Activated naive CD8-positive, alpha-beta T cell treated with anti-CD3 and anti-CD28 coated beads for 36 hours (primary cell): ENCODE data around the gene RAPGEF1. TPM values are rescaled to one million over a fixed set of nuclear protein-coding genes. Genes with fewer than 3 reads are reported as not detected.

Experiments used
- DNase-seq: peaks from one replicate; pipeline ENCODE4 v3.0.0; 2021
- H3K27ac Mint-ChIP-seq: one replicate; pipeline ENCODE4 v1.8.0; 2022; ENCODE audit warnings: mild to moderate bottlenecking, moderate library complexity, mixed read lengths
- H3K27me3 Mint-ChIP-seq: one replicate; pipeline ENCODE4 v1.8.0; 2022; ENCODE audit warnings: mild to moderate bottlenecking, mixed read lengths
- H3K36me3 Mint-ChIP-seq: one replicate; pipeline ENCODE4 v1.8.0; 2021; ENCODE audit warnings: mild to moderate bottlenecking, mixed read lengths
- H3K4me1 Mint-ChIP-seq: one replicate; pipeline ENCODE4 v1.8.0; 2021; ENCODE audit warnings: mixed read lengths
- H3K4me3 Mint-ChIP-seq: one replicate; pipeline ENCODE4 v1.8.0; 2022; ENCODE audit warnings: mild to moderate bottlenecking, moderate library complexity, mixed read lengths
- H3K9me3 Mint-ChIP-seq: one replicate; pipeline ENCODE4 v1.8.0; 2022; ENCODE audit warnings: mixed read lengths
- total RNA-seq, 2 experiments: library from RNA; stranded (reverse); gene quantifications; one replicate each; pipeline ENCODE4 v1.2.3, GENCODE V29; 2021

RAPGEF1 gene
- total RNA-seq, 2 experiments from 2014 or later, result 82.3 to 89.0 TPM

DNA sequence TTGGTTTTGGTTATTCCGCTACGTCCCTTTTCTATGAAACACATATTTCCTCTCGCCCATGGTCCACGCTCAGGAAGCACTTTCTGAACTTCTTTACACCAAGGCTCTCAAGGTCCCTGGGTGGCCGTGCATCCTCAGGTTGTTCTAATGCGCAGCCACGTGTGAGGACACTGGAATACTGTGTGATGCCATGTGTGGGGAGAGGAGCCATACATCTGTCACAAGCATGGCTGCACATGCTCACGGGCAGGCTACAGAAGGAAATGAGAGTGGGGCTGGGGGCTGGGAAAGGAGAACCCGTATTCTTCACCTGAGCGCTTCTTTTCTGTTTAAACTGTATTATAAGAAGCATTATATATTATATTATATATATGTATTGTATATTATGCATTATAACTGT, 157.8 kb downstream of the RAPGEF1 start:
- Mint-ChIP-seq H3K4me1 (peaks cover 42% of the 10 kb centered on the region), H3K27ac (no peak overlapping the region), H3K4me3 (no peak overlapping the region), H3K9me3 (no peaks in the 10 kb centered on the region), H3K36me3 (peaks cover 26% of the 10 kb centered on the region), H3K27me3 (no peaks in the 10 kb centered on the region)
- no peak for DNase-seq

DNA sequence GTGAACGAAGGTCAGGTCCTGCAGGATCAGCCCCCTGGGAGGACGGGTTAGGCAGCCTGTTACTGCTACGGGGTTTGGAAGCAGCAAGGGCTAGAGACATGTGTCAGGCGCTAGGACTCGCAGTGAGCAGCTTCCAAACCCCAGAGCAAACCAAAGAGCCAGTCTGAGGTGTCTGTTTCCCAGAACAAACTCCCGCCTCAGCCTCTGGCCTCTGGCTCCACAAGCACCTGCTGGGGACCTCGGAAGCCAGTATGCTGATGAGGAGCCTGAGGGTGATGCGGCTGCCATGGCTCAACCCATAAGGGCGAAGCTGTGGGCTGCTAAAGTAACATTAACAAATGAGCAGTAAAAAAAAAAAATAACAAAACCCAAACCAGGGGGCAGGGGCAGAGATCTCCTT, 159.5 kb downstream of the RAPGEF1 start:
- peaks cover 18% of the 10 kb centered on the region for H3K36me3 Mint-ChIP-seq
- H3K9me3 Mint-ChIP-seq, result no peaks in the 10 kb centered on the region
- no peaks in the 10 kb centered on the region for H3K27me3 Mint-ChIP-seq
- no peak overlapping the region for H3K4me3 Mint-ChIP-seq
- peak overlapping the region; percentile 65 for H3K27ac Mint-ChIP-seq
- DNase-seq, result no peak
- peaks cover 33% of the 10 kb centered on the region for H3K4me1 Mint-ChIP-seq

DNA sequence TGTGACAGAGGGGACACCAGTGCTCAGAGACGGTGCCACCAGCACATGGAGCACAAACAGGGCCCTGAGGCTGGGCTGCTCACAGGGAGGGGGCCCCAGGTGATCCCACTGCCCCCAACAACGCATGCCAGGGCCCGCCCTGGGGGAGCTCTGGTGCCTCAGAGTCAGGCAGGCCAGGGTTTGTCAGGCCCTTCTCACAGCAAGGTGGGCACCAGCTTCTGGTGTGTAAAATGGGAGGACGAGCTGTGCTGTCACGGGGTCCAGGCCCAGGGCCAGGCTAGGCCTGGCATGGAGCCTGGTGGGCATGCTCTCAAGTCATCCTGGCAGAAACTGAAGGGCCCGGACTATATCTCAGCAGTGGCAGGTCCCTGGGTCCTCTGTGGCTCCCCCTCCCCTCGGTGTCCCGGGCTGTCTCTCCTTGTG, 160.1 kb downstream of the RAPGEF1 start:
- Mint-ChIP-seq H3K9me3 (no peaks in the 10 kb centered on the region), H3K4me3 (no peak overlapping the region), H3K27me3 (no peaks in the 10 kb centered on the region), H3K27ac (peak overlapping the region; percentile 95), H3K36me3 (peaks cover 15% of the 10 kb centered on the region), H3K4me1 (peaks cover 27% of the 10 kb centered on the region)
- DNase-seq, result no peak

DNA sequence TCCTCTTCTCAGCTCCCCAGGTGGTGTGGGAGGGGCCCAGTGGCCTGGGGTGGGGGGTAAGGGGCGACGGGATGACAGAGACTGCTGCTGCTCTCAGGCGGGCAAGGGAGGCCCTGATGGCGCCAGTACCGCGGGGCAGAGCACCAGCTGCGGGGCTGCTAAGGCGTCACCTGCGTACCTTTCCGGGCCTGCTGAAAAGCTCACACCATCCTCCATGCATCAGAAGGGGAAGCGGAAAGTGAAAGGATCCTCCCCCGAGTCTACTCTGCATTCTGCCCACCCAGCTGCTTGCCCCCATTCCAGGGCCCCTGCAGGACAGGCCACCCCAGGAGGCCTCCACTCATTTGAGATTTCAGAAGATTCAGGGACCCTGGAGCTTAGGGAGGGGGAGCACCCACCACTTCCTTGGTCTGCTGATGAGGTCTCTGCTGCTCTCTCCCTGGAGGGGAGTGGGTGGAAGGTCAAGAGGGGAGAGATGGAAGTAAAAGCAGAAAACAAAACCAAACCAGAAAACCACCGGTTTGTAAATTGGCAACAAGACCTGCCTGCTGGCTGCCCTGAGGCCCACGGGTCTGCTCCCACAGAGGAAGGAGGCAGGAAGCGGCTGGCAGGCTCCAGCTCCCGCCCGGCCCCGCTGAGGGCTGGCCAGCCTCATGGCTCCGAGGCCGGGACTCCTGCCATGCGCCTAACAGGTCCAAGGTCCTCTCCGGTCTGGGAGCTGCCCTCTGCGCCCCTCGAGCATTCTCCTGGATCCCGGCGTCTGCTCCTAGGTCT, 161.0 kb downstream of the RAPGEF1 start:
- Mint-ChIP-seq H3K4me3 (peak overlapping the region; percentile 71), H3K4me1 (peaks cover 23% of the 10 kb centered on the region), H3K27me3 (no peaks in the 10 kb centered on the region), H3K27ac (peak overlapping the region; percentile 95), H3K9me3 (no peaks in the 10 kb centered on the region), H3K36me3 (peaks cover 15% of the 10 kb centered on the region)
- DNase-seq, result peak; percentile 65

DNA sequence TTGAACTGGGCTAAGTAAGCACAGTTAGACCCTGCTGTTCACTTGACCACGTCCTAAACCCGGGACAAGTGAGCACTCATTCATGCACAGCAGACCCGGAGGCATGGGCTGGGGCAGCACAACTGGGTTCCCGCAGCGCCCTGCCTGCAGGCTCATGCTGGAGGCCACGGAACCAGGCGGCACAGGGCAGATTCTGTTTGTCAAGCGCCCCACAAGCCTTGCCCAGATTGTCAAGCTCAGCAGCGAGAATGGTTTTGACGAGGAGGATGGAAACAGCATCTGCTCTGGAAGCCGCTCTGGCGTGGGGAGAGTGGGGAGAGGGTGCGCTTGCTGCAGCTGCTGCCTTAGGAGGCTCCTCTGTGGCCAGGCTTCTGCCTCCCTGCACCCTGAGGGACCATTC, 161.9 kb downstream of the RAPGEF1 start:
- Mint-ChIP-seq H3K36me3 (peaks cover 13% of the 10 kb centered on the region), H3K4me1 (peaks cover 21% of the 10 kb centered on the region), H3K9me3 (no peaks in the 10 kb centered on the region), H3K4me3 (peak overlapping the region; percentile 71), H3K27me3 (no peaks in the 10 kb centered on the region), H3K27ac (peak overlapping the region; percentile 95)
- DNase-seq, result no peak

DNA sequence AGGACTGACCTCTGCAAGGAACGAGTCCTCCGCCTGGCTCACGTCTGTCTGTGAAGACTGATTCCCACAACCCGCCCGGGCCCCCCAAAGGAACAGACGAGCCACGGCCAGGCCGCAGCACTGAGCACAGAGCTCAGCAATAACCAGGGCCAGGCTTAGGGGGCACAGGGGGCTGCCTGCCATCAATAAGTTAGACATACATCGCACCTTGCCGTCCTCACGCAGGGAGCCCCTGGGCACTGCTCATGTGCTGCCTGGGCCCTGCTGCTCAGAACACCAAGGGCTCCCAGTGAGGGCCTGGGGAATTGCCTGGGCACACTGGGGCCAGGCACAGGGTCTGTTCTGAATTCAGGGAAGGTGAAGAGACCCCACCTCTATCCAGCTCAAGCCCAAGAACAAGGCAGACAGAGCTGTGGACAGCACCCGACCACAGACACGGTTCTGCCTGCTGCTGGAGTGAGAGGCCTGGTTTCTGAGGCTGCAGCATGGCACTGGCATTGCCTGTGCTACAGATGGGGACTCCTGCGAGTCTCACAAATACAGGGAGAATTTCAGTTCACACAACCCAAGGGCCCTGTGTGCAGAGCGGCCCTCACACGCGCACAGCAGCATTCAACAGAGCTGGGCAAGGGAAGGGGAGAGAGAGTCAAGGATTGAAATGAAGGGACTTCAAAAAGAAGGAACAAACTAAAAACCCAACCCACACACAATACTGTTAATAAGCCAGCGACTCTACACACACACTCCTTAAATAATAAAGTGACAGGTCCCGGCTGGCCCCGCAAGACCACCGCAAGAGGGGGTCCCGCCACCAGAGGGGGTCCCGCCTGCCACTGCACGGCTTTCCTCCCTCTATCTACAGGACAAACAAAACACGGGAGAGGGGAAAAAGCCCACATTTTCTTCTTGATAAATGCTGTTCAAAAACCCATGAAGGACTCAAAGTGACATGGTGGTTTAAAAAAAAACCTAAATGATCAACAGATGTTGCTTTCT, 162.6 kb downstream of the RAPGEF1 start:
- no peak overlapping the region for H3K4me3 Mint-ChIP-seq
- peaks cover 21% of the 10 kb centered on the region for H3K4me1 Mint-ChIP-seq
- no peaks in the 10 kb centered on the region for H3K9me3 Mint-ChIP-seq
- H3K27me3 Mint-ChIP-seq, result no peaks in the 10 kb centered on the region
- DNase-seq, result no peak
- H3K27ac Mint-ChIP-seq, result peak overlapping the region; percentile 95
- H3K36me3 Mint-ChIP-seq, result peaks cover 14% of the 10 kb centered on the region

DNA sequence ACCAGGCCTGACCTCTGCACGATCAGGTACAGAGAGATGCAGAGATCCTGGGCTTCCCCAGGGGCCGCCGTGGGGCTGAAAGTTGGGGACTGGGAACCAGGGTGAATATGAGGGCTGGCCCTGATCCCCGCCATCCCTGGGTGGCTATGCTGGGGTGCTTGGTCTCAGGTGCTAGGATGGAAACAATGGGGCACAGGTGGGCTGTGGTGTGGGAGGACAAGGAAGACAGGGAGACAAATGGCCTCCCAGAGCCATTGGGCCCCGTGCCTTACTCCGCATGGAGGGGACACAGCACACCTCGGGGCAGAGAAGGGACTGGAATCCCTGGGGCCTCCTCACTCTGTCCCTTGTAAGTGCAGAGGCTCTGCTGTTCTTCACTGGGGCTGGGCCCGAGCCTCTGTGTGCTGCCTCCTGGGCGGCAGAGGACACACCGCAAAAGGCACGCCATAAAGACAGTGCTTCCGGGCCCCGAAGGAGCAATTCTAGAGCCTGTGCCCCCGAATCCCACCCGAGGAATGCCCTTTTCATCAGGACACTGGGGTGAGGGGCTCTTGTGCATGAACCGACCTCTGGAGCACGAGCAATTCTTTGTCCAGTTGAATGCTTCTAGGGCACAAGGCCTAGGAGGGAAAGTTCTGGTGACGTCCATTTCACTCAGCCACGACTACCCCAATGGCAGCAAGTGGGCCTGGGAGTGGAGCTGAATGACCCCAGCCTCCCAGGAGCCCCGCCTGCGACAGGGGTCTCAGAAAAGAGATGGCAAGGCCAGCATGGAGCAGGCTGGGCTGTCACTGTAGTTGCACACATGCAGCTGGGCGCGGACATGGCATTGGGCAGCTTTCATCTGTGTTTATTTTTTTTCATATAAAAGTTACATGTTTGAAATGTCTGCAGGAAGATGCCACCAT, 163.7 kb downstream of the RAPGEF1 start:
- Mint-ChIP-seq H3K27ac (no peak overlapping the region), H3K36me3 (peaks cover 16% of the 10 kb centered on the region), H3K4me3 (no peak overlapping the region), H3K9me3 (no peaks in the 10 kb centered on the region), H3K27me3 (no peaks in the 10 kb centered on the region), H3K4me1 (peaks cover 21% of the 10 kb centered on the region)
- DNase-seq, result no peak

DNA sequence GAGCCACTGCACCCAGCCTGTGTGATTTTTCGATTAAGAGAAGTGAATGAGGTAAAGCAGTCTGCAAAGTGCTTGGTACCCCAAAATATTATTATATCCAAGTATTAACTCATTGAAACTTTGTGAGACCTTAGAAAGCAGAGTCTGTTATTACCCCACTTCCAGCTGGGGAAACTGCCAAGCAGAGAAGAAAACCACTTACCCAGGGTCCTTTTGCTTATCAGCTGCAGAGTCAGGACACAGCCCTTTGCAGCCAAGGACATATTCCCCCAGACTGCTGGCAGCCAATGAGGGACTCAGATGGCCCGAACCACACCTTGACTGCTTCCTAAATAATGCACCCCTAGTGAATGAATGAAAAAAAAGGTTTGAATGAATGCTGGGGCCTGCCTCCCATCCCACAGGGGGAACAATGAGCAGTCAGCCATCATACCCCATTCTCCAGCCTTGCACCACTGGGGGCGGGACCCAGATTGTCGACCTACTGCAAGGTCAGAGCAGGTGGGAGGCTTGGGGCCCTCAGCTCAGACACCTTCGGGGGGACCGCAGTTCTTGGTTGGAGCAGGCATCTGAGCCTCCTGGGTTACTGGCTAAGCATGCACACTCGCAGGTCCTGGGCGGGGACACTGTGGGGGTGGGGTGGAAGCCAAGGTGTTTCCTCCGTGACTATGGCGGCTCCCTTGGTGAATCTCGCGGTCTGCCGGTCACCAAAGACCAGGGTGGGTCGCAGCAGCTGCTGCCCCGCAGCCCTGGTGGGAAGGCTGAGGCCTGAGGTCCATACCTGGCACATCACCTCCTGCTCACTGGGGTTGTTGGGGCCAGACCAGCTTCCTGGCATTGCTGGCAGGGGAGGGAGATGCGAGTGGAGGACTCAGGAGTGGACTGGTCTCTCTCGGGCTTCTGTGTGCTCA, 164.9 kb downstream of the RAPGEF1 start:
- Mint-ChIP-seq H3K27ac (no peak overlapping the region), H3K36me3 (peaks cover 14% of the 10 kb centered on the region), H3K4me1 (peaks cover 21% of the 10 kb centered on the region), H3K9me3 (no peaks in the 10 kb centered on the region), H3K4me3 (no peak overlapping the region), H3K27me3 (no peaks in the 10 kb centered on the region)
- no peak for DNase-seq

DNA sequence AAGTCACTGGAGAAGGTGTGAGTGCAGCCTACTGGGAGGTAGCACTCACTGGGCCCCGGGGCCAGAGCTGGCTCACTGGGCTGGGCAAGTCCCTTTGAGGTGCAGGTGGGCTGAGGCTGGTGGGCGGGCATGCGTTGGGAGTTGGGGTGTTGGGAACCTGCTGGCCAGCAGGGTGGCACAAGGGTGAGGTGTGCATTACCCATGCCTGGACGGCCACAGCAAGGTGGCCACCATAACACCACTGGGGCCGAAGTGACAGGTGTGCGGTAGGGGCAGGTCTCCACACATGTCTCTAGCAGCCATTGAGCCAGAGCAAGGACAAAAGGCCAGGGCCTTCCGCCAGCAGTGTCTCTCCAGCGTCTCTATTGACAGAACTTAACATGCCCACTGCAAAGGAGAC, 172.0 kb downstream of the RAPGEF1 start:
- no peaks in the 10 kb centered on the region for H3K9me3 Mint-ChIP-seq
- H3K27ac Mint-ChIP-seq, result no peak overlapping the region
- no peaks in the 10 kb centered on the region for H3K4me1 Mint-ChIP-seq
- DNase-seq, result no peak
- H3K4me3 Mint-ChIP-seq, result no peak overlapping the region
- no peaks in the 10 kb centered on the region for H3K27me3 Mint-ChIP-seq
- peaks cover 11% of the 10 kb centered on the region for H3K36me3 Mint-ChIP-seq

DNA sequence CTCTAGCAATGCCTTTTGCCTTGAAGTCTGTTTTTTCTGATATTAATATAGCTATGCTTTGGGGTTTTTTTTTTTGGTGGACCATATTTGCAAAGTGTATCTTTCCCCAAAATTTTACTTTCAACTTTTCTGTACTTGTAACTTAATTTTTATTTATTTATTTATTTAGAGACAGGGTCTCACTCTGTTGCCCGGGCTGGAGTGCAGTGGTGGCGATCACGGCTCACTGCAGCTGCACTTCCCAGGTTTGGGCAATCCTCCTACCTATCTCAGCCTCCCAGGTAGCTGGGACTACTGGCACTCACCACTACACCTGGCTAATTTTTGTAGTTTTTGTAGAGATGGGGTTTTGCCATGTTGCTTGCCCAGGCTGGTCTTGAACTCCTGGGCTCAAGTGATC, 173.7 kb downstream of the RAPGEF1 start:
- H3K36me3 Mint-ChIP-seq, result peaks cover 12% of the 10 kb centered on the region
- H3K9me3 Mint-ChIP-seq, result no peaks in the 10 kb centered on the region
- no peaks in the 10 kb centered on the region for H3K27me3 Mint-ChIP-seq
- no peak overlapping the region for H3K4me3 Mint-ChIP-seq
- DNase-seq, result no peak
- H3K27ac Mint-ChIP-seq, result no peak overlapping the region
- no peaks in the 10 kb centered on the region for H3K4me1 Mint-ChIP-seq

DNA sequence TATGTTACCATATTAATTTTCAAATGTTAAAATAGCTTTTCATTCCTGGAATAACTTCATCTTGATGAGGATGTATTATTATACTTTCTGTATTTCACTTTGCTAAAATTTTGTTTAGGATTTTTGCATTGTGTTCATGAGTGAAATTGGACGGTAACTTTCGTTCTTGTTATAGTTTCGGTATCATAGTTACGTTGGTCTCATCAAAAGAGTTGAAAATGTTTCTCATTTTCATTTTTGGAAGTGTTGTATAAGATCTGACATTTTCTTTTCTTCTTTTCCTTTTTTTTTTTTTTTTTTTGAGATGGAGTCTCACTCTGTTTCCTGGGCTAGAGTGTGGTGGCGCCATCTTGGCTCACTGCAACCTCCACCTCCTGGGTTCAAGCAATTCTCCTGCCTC, 174.5 kb downstream of the RAPGEF1 start:
- H3K4me3 Mint-ChIP-seq, result no peak overlapping the region
- H3K4me1 Mint-ChIP-seq, result no peaks in the 10 kb centered on the region
- no peaks in the 10 kb centered on the region for H3K27me3 Mint-ChIP-seq
- H3K27ac Mint-ChIP-seq, result no peak overlapping the region
- DNase-seq, result no peak
- no peaks in the 10 kb centered on the region for H3K9me3 Mint-ChIP-seq
- H3K36me3 Mint-ChIP-seq, result peaks cover 12% of the 10 kb centered on the region

DNA sequence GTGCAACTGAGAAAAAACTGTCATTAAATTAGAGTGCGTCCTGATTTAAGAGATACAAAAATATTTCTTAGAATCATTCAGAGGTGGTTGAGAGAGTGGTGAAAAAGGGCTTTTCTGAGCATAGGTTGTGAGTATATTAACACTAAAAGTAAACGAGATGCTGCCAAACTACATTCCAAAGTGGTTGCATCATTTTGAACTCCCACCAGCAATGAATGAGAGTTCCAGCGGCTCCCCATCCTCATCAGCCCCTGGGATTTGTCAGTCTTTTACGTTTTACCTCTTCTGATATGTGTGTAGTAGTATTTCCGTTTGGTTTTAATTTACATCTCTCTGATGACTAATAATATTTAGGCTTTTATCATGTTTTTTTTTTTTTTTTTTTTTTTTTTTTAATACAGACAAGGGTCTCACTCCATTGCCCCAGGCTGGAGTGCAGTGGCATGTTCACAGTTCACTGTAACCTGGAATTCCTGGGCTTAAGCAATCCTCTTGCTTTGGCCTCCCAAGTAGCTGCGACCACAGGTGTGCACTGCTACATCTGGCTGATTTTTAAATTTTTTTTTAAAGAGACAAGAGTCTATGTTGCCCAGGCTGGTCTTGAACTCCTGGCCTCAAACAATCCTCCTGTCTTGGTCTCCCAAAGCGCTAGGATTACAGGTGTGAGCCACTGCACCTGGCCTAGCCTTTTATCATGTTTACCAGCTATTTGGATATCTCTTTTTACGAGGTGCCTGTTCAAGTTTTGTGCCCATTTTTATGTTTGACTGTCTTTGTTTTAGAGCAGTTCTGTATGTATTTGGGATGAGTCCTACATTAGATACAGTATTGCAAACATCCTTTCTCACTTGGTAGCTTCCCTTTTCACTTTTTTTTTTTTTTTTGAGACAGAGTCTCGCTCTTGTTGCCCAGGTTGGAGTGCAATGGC, 177.6 kb downstream of the RAPGEF1 start:
- Mint-ChIP-seq H3K9me3 (no peaks in the 10 kb centered on the region), H3K27me3 (no peaks in the 10 kb centered on the region), H3K4me1 (no peaks in the 10 kb centered on the region), H3K4me3 (no peak overlapping the region), H3K27ac (no peak overlapping the region), H3K36me3 (peaks cover 4% of the 10 kb centered on the region)
- no peak for DNase-seq

DNA sequence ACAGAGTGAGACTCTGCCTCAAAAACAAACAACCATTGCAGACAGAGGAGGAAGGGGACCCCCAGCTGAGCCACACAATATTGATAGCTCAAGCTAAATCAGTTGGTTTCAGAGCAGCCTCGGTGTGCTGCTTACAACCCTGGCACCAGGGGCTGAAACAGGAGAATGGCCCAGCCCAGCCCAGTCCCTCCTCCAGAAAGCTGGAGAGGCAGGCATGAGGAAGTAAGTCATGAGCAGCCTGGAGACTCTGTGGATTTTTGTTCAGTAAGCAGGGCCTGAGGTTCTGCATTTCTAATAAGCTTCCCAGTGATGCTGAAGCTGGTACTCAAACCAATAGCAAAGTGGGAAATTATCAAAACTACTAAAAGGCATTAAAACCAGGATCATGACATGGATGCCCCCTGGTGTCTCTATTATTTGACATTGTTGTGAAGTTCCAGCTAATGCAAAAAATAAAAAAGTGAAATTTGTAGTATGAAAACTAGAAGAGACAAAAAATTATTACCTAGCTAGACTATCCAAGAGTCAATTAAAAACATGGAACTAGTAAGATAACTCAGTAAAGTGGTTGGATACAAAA, 180.4 kb downstream of the RAPGEF1 start:
- no peaks in the 10 kb centered on the region for H3K9me3 Mint-ChIP-seq
- H3K36me3 Mint-ChIP-seq, result peaks cover 4% of the 10 kb centered on the region
- H3K4me3 Mint-ChIP-seq, result no peak overlapping the region
- peaks cover 21% of the 10 kb centered on the region for H3K27me3 Mint-ChIP-seq
- no peak for DNase-seq
- peaks cover 3% of the 10 kb centered on the region for H3K4me1 Mint-ChIP-seq
- H3K27ac Mint-ChIP-seq, result no peak overlapping the region
